IMR-90 (cell line): ENCODE measurements around the gene SKAP1. TPM values are rescaled to one million over a fixed set of nuclear protein-coding genes. Genes with fewer than 3 reads are reported as not detected.

Experiments
- ATAC-seq: fragments of 200-7000 bp; cut with Tn5 transposase; 2 replicates; pipeline ENCODE4 v1.9.1; 2020; ENCODE audit warnings: low read depth, mild to moderate bottlenecking, moderate library complexity
- BruUV-seq: library from RNA; stranded (reverse); fragments of 400-500 nt; replicated peaks from 2 replicates; lab custom pipeline; 2021; lab: Mats Ljungman, UMichigan
- CTCF ChIA-PET: fragments of 300-600 bp; formaldehyde crosslinking; extraction: SDS; loops from one replicate; lab custom pipeline; 2021; ENCODE audit warnings: antibody characterized with exemption; lab: Yijun Ruan, JAX
- POLR2A ChIA-PET: fragments of 300-600 bp; sonication (Branson Sonifier 250); formaldehyde crosslinking; loops from one replicate; lab custom pipeline; 2022; ENCODE audit warnings: antibody characterized with exemption; ENCODE audit not compliant: unreplicated experiment; lab: Charles Lee
- DNase-seq: peaks from one replicate; pipeline ENCODE4 v3.0.0; 2013
- H2AFZ ChIP-seq: replicated peaks from 2 replicates; pipeline ENCODE3; 2013; ENCODE audit warnings: low read length, mild to moderate bottlenecking; ENCODE audit not compliant: poor library complexity
- H2AK5ac ChIP-seq: 2 replicates; pipeline ENCODE4 v1.6.1; 2013; ENCODE audit warnings: low read depth, low read length, inconsistent platforms
- H2AK9ac ChIP-seq: replicated peaks from 2 replicates; pipeline ENCODE3; 2013; ENCODE audit warnings: mild to moderate bottlenecking, low read depth, low read length, moderate library complexity; ENCODE audit not compliant: poor library complexity
- H2BK120ac ChIP-seq: 2 replicates; pipeline ENCODE4 v1.6.1; 2013; ENCODE audit warnings: low read depth, low read length, inconsistent platforms
- H2BK15ac ChIP-seq: 3 replicates; pipeline ENCODE4 v1.6.1; 2013; ENCODE audit warnings: low read depth, low read length, inconsistent platforms
- H2BK20ac ChIP-seq: 2 replicates; pipeline ENCODE4 v1.6.1; 2013; ENCODE audit warnings: low read depth, mild to moderate bottlenecking, inconsistent platforms, low read length, moderate library complexity
- H2BK5ac ChIP-seq: 2 replicates; pipeline ENCODE4 v1.6.1; 2013; ENCODE audit warnings: mild to moderate bottlenecking, low read depth, low read length, inconsistent platforms; ENCODE audit not compliant: poor library complexity, severe bottlenecking
- H3K14ac ChIP-seq: replicated peaks from 2 replicates; pipeline ENCODE4 v1.6.1; 2013; ENCODE audit warnings: low read depth, low read length, inconsistent platforms
- H3K18ac ChIP-seq: 2 replicates; pipeline ENCODE4 v1.6.1; 2013; ENCODE audit warnings: low read depth, low read length, control low read depth
- H3K23ac ChIP-seq: 2 replicates; pipeline ENCODE4 v1.6.1; 2013; ENCODE audit warnings: low read depth, low read length, inconsistent platforms
- H3K27ac ChIP-seq: 2 replicates; pipeline ENCODE4 v1.5.1; 2013; ENCODE audit warnings: mild to moderate bottlenecking, control low read depth, low read length; ENCODE audit not compliant: insufficient read depth
- H3K27me3 ChIP-seq: 2 replicates; pipeline ENCODE4 v1.6.1; 2013; ENCODE audit warnings: low read length; ENCODE audit not compliant: control insufficient read depth, insufficient read depth
- H3K36me3 ChIP-seq: 2 replicates; pipeline ENCODE4 v1.6.1; 2013; ENCODE audit warnings: low read length, mixed read lengths; ENCODE audit not compliant: control insufficient read depth, insufficient read depth
- H3K4ac ChIP-seq: 2 replicates; pipeline ENCODE4 v1.6.1; 2013; ENCODE audit warnings: low read depth, low read length, inconsistent platforms
- H3K4me1 ChIP-seq: 2 replicates; pipeline ENCODE4 v1.6.1; 2013; ENCODE audit warnings: low read length, mixed read lengths; ENCODE audit not compliant: control insufficient read depth, insufficient read depth
- H3K4me2 ChIP-seq: 2 replicates; pipeline ENCODE4 v1.6.1; 2013; ENCODE audit warnings: low read depth, mild to moderate bottlenecking, control low read depth, low read length, moderate library complexity
- H3K4me3 ChIP-seq: 2 replicates; pipeline ENCODE4 v1.5.1; 2013; ENCODE audit warnings: low read depth, mild to moderate bottlenecking, control low read depth, low read length, moderate library complexity; ENCODE audit not compliant: insufficient read depth
- H3K56ac ChIP-seq: 2 replicates; pipeline ENCODE4 v1.6.1; 2013; ENCODE audit warnings: low read length, inconsistent platforms; ENCODE audit not compliant: insufficient read depth; ENCODE audit errors: extremely low read depth
- H3K79me1 ChIP-seq, 2 experiments: 2 replicates each; pipeline ENCODE4 v1.6.1; 2013; ENCODE audit warnings: low read length in 2 of 2, inconsistent platforms in 1 of 2, low read depth in 1 of 2
- H3K9ac ChIP-seq: 2 replicates; pipeline ENCODE4 v1.6.1; 2013; ENCODE audit warnings: low read depth, low read length, control low read depth
- H3K9me1 ChIP-seq: 2 replicates; pipeline ENCODE4 v1.6.1; 2013; ENCODE audit warnings: low read length, inconsistent platforms; ENCODE audit not compliant: insufficient read depth
- H3K9me3 ChIP-seq: 2 replicates; pipeline ENCODE4 v1.6.1; 2013; ENCODE audit warnings: low read length; ENCODE audit not compliant: control insufficient read depth, insufficient read depth
- H4K20me1 ChIP-seq: 2 replicates; pipeline ENCODE4 v1.6.1; 2013; ENCODE audit warnings: low read length, inconsistent platforms; ENCODE audit not compliant: insufficient read depth
- H4K5ac ChIP-seq: 2 replicates; pipeline ENCODE4 v1.6.1; 2013; ENCODE audit warnings: mild to moderate bottlenecking, low read depth, low read length, control low read depth
- H4K8ac ChIP-seq, 2 experiments: 2 replicates each; pipeline ENCODE4 v1.6.1; 2013; ENCODE audit warnings: low read depth in 2 of 2, low read length in 2 of 2, control low read depth in 1 of 2, inconsistent platforms in 1 of 2
- H4K91ac ChIP-seq: 2 replicates; pipeline ENCODE4 v1.6.1; 2013; ENCODE audit warnings: low read depth, low read length, inconsistent platforms; ENCODE audit not compliant: insufficient read depth
- BHLHE40 ChIP-seq: fragments of 150-350 bp; IDR thresholded peaks from 2 replicates; pipeline ENCODE4 v1.6.1; 2016; ENCODE audit warnings: mild to moderate bottlenecking, low read depth, low read length
- CEBPB ChIP-seq: IDR thresholded peaks from 2 replicates; pipeline ENCODE4 v1.6.1; 2012; ENCODE audit warnings: low read depth, low read length, improper control_type of control experiment
- CHD1 ChIP-seq: IDR thresholded peaks from 2 replicates; pipeline ENCODE4 v1.6.1; 2012; ENCODE audit warnings: low read depth, low read length, improper control_type of control experiment
- CTCF ChIP-seq: conservative IDR thresholded peaks from 2 replicates; pipeline ENCODE4 v1.5.1; 2012; ENCODE audit warnings: mild to moderate bottlenecking, low read depth, low read length, improper control_type of control experiment
- ELK1 ChIP-seq: fragments of 150-350 bp; IDR thresholded peaks from 2 replicates; pipeline ENCODE4 v1.6.1; 2016; ENCODE audit warnings: low read depth, mild to moderate bottlenecking, low read length, moderate library complexity, borderline replicate concordance
- FOS ChIP-seq: fragments of 150-350 bp; IDR thresholded peaks from 2 replicates; pipeline ENCODE4 v1.6.1; 2016; ENCODE audit warnings: low read depth, low read length
- MAFK ChIP-seq: IDR thresholded peaks from 2 replicates; pipeline ENCODE4 v1.6.1; 2012; ENCODE audit warnings: low read depth, low read length, improper control_type of control experiment
- MAZ ChIP-seq: IDR thresholded peaks from 2 replicates; pipeline ENCODE4 v1.6.1; 2012; ENCODE audit warnings: low read depth, mild to moderate bottlenecking, low read length, improper control_type of control experiment, moderate library complexity, borderline replicate concordance
- MXI1 ChIP-seq: IDR thresholded peaks from 2 replicates; pipeline ENCODE4 v1.6.1; 2012; ENCODE audit warnings: low read depth, mild to moderate bottlenecking, low read length, moderate library complexity, borderline replicate concordance
- NFE2L2 ChIP-seq: fragments of 150-350 bp; IDR thresholded peaks from 2 replicates; pipeline ENCODE4 v1.6.1; 2016; ENCODE audit warnings: low read depth, mild to moderate bottlenecking, low read length
- POLR2A ChIP-seq: IDR thresholded peaks from 2 replicates; pipeline ENCODE4 v1.6.1; 2012; ENCODE audit warnings: mild to moderate bottlenecking, low read depth, low read length
- RAD21 ChIP-seq: IDR thresholded peaks from 2 replicates; pipeline ENCODE4 v1.6.1; 2012; ENCODE audit warnings: low read length, improper control_type of control experiment
- RCOR1 ChIP-seq: IDR thresholded peaks from 2 replicates; pipeline ENCODE4 v1.6.1; 2012; ENCODE audit warnings: mild to moderate bottlenecking, low read length, improper control_type of control experiment; ENCODE audit not compliant: insufficient replicate concordance
- RFX5 ChIP-seq: IDR thresholded peaks from 2 replicates; pipeline ENCODE4 v1.8.0; 2012; ENCODE audit warnings: low read depth, mild to moderate bottlenecking, low read length, moderate library complexity
- SMC3 ChIP-seq: fragments of 150-350 bp; IDR thresholded peaks from 2 replicates; pipeline ENCODE4 v1.6.1; 2016; ENCODE audit warnings: low read depth, mild to moderate bottlenecking, antibody characterized with exemption, low read length, moderate library complexity
- USF2 ChIP-seq: fragments of 150-350 bp; IDR thresholded peaks from 2 replicates; pipeline ENCODE4 v1.6.1; 2017; ENCODE audit warnings: mild to moderate bottlenecking, antibody characterized with exemption, low read length, low read depth
- WGBS, 2 experiments: methylation state at CpG; one replicate each; pipeline versions ENCODE4 v1.1.5 to v1.1.7; 2013; ENCODE audit warnings: missing lambda C conversion rate in 2 of 2; ENCODE audit not compliant: insufficient read length in 1 of 2; ENCODE audit errors: extremely low coverage in 2 of 2; 5-methylcytosine and 5-hydroxymethylcytosine counted together
- dilution Hi-C: fragments of 300-500 bp; cut with HindIII; formaldehyde crosslinking; loops from one replicate; pipeline ENCODE4 v1.14.3; 2018; ENCODE audit warnings: low sequenced_read_pairs; ENCODE audit not compliant: unreplicated experiment
- in situ Hi-C: fragments of 300-500 bp; cut with MboI; formaldehyde crosslinking; loops from 3 replicates; pipeline ENCODE4 v1.14.3; 2019; ENCODE audit warnings: low sequenced_read_pairs, inconsistent platforms, mixed read lengths
- intact Hi-C: fragments of 100-400 bp; cut with micrococcal nuclease; formaldehyde crosslinking; loops from 2 replicates; pipeline ENCODE4 v1.10.0; 2022
- polyA plus RNA-seq, 3 experiments: library from polyadenylated mRNA; depleted of rRNA; stranded (reverse); fragments of >200 nt; gene quantifications; 2 replicates each; pipeline ENCODE4 v1.2.3, GENCODE V29; 2012; ENCODE audit warnings: low replicate concordance in 1 of 3
- total RNA-seq: library from RNA; depleted of rRNA; stranded (reverse); fragments of >200 nt; gene quantifications from 2 replicates; pipeline ENCODE4 v1.2.3, GENCODE V29; 2012

SKAP1 gene
- total and polyA plus RNA-seq, 2 of the 4 experiments (the other 2 are of a cell fraction): not detected

GRCh38 chr17:48330421-48330820 lies 99.6 kb downstream of the SKAP1 start:
- Histone ChIP-seq H2BK120ac (no peak overlapping the region), H4K5ac (no peak overlapping the region), H3K9ac (no peak overlapping the region), H3K14ac (no peak overlapping the region), H3K4me3 (no peak overlapping the region), H2BK20ac (no peak overlapping the region), H2AK9ac (no peak overlapping the region), H3K27ac (no peak overlapping the region), H2AFZ (no peak overlapping the region), H4K8ac (no peak overlapping the region), H3K18ac (no peak overlapping the region), H3K4ac (no peak overlapping the region), H3K4me2 (no peak overlapping the region), H3K23ac (no peak overlapping the region), H2BK15ac (no peak overlapping the region), H3K79me1 (no peaks in the 10 kb centered on the region), H3K4me1 (no peaks in the 10 kb centered on the region), H3K9me1 (no peaks in the 10 kb centered on the region), H3K27me3 (peaks cover 48% of the 10 kb centered on the region), H2BK5ac (no peak overlapping the region), H3K56ac (no peak overlapping the region), H4K91ac (no peak overlapping the region), H4K20me1 (no peaks in the 10 kb centered on the region), H3K9me3 (no peaks in the 10 kb centered on the region), H3K36me3 (no peaks in the 10 kb centered on the region), H2AK5ac (no peak overlapping the region)
- in situ Hi-C loops: no loop called here
- CTCF ChIA-PET: interaction anchor here (0.7 to 1.7 kb wide), 2 partner anchors 43 to 282 kb away, joined by 3 to 4 read pairs; no protein-coding TSS in a partner anchor
- intact Hi-C loops: loop anchor here (10.0 kb wide), 1 partner anchor 306 kb away; no protein-coding TSS in a partner anchor
- dilution Hi-C loops: no loop called here
- no peak for TF ChIP-seq SMC3
- no peak for TF ChIP-seq MAFK
- no peak for TF ChIP-seq FOS
- no peak for TF ChIP-seq MXI1
- TF ChIP-seq RAD21: no peak
- no peak for TF ChIP-seq NFE2L2
- no peak for TF ChIP-seq RCOR1
- no peak for TF ChIP-seq CHD1
- TF ChIP-seq ELK1: no peak
- no peak for TF ChIP-seq CTCF
- TF ChIP-seq USF2: no peak
- TF ChIP-seq CEBPB: no peak
- no peak for TF ChIP-seq POLR2A
- no peak for TF ChIP-seq RFX5
- TF ChIP-seq MAZ: no peak
- no peak for TF ChIP-seq BHLHE40
- POLR2A ChIA-PET: no interaction called here
- ATAC-seq: no peak
- 80% methylated on average over 1 of the region's 3 CpGs; no CpG with 5 or more reads in 1 of the 2 experiments for WGBS, 2 experiments
- DNase-seq: no peak
- no TSS peak for BruUV-seq
